Activated T-cell treated with anti-CD3 and anti-CD28 coated beads, Interleukin-2, amount 50 U/mL, for 1 hour (primary cell): ENCODE data around the gene TMEM171.

ENCODE experiments used
- DNase-seq: peaks from one replicate; pipeline ENCODE4 v3.0.0-alpha.2; 2020

Gene TMEM171

GRCh38 chr5:73153513-73153912 is 33.1 kb downstream of the TMEM171 start:
- no peak for DNase-seq

DNA sequence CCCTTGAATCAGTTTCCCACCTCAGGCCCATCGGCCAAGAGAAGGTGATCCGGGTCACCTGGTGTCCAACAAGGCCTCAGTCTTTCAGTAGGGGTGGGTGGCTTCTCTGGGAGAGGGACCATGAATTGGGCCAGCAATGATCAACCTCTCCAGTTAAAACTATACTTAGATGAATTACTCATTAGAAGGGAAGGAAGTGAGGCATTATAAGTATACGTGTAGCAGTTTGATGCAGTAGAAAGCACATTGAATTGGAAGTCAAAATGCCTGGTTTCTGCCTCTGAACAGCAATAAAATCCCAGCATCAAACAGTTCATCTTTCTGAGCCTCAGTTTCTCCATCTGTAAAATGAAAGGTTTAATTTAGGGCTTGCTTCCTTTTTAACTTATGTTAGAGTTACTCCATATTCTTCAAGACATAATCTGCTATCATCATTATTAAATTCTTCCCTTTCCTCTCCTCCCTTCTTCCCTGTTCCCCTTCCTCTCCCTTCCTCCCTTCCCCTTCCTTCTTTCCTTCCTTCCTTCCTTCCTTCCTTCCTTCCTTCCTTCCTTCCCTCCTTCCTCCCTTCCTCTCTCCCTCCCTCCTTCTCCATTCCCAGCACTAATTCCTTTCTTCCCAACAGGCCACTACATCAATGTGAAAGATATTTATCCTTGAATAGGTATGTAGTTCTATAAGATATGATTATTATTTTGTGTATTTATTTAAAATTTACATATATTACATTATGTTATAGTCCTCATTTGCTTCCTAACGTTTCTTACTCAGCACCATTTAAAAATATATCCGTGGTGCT is 34.0 kb downstream of the TMEM171 start:
- DNase-seq, result no peak

- no peak for DNase-seq
These were observed 35.2 kb downstream of the TMEM171 start for GRCh38 chr5:73155271-73156222.

- DNase-seq, result no peak
These were observed 37.3 kb downstream of the TMEM171 start for GRCh38 chr5:73157414-73158303.

DNA sequence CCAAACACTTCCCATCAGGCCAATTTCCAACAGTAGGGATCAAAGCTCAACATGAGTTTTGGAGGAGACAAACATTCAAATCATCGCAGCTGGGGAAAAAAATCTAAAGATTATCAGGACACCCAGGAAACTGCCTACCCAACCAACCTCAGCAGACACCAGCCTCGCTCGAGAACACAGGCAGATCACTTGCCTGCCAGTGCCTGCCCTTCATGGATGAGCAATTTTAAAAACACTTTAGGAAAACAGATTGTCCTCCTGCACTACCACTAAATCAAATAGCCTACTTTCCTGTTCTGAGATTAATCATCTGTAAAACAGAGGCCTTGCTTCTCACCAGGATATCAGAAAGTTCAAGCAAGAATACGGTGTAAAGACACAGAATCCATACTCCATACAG is 37.9 kb downstream of the TMEM171 start:
- no peak for DNase-seq

- DNase-seq, result no peak
These were observed 39.9 kb downstream of the TMEM171 start for GRCh38 chr5:73160239-73160671.

DNA sequence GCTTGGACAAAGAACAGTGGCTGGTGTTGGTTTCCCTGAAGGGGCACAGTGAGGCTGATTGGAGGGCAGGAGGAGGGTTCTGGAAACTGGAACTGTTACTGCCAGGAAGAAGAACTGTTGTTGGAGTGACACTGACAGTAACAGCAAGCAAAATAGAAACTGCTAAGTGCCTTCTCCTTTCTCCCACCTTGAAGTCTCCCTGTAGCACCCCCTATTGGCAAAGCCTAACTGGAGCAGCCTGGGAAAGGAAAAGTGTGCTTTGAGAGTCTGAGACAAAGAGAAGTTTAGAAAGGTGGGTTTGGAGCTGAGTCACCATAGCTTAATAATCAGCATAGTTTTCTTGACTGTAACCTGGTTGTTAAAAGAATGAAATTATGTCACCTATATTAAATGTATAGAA is 50.1 kb downstream of the TMEM171 start:
- no peak for DNase-seq

DNA sequence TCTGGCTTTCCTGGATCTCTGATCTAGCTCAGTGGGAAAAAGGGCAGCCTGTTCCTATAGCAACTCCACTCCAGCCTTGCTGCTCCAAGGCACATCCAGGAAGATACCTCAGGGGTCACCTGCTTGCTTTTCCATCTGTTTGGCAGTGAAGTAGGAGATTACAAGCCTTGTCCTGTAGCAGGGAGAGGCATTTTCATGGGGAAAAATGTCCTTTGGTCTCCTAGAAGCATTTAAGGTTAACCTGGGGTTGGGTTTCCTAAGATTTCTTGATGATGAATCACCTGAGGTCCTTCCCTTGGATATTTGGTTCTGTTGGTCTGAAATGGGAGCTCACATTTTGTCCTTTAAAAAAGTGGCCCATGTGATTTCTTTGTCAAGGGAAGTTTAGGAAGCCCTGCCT is 51.1 kb downstream of the TMEM171 start:
- DNase-seq, result no peak

DNA sequence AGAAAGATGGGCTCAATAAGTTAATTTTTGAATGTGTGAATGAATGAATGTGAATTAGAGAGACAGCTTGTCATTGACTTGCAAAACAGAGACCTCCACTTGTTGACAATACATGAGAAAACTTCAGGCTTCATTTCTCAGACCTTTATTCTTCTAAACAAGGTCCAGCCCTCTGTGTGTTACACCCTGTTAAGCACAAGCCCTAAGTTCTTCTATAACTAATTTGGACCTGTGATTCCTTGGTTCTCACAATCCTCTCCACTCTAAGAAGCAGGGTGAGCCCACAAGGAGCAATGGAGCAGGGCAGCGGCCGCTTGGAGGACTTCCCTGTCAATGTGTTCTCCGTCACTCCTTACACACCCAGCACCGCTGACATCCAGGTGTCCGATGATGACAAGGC is 52.6 kb downstream of the TMEM171 start, which contains the start of gene TMEM174:
TMEM174 (plus strand) TSS at position 243 of the 400 bp plus-strand sequence; CDS start at position 294, 51 bp downstream.
- DNase-seq, result no peak

DNA sequence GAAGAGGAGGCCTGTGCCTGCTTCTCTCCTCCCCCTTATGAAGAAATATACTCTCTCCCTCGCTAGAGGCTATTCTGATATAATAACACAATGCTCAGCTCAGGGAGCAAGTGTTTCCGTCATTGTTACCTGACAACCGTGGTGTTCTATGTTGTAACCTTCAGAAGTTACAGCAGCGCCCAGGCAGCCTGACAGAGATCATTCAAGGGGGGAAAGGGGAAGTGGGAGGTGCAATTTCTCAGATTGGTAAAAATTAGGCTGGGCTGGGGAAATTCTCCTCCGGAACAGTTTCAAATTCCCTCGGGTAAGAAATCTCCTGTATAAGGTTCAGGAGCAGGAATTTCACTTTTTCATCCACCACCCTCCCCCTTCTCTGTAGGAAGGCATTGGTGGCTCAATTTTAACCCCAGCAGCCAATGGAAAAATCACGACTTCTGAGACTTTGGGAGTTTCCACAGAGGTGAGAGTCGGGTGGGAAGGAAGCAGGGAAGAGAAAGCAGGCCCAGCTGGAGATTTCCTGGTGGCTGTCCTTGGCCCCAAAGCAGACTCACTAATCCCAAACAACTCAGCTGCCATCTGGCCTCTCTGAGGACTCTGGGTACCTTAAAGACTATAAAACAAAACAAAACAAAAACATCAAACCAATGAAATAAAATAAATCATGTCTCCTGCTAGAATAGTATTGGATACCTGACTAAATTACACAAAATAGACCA is 53.9 kb downstream of the TMEM171 start:
- no peak for DNase-seq

GRCh38 chr5:73176250-73176649 is 55.9 kb downstream of the TMEM171 start:
- no peak for DNase-seq

DNA sequence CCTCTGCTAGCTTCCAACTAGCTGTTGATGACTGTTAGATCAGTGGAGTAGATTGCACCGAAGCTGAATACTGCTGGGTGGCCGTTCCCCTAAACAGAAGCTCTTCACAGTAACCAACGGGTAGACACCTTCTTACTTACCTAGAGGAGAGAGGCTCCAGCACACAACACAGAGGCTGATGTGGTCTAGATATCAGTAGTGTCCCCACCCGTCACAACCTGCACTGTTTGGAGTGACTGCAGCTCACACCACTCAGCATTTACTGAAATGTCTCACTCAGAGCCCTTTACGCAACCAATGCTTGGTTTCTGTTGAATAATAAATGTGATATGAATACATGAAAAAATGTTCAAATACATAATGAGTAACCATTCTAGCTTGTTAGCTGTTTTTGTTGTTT is 57.9 kb downstream of the TMEM171 start:
- DNase-seq, result no peak

DNA sequence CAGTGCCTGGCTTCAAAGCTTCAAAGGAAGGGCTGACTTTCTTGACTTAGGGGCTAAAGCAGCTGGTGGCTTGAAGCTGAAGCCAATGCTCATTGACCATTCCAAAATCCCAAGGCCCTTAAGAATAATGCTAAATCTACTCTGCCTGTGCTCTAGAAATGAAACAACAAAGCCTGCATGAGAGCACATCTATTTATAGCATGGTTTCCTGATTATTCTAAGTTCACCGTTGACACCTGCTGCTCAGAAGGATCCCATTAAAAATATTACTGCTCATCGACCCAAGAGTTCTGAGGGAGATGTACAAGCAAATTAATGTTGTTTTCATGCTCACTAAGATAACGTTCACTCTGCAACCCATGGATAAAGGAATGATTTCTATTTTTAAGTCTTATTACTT is 59.4 kb downstream of the TMEM171 start:
- no peak for DNase-seq

DNA sequence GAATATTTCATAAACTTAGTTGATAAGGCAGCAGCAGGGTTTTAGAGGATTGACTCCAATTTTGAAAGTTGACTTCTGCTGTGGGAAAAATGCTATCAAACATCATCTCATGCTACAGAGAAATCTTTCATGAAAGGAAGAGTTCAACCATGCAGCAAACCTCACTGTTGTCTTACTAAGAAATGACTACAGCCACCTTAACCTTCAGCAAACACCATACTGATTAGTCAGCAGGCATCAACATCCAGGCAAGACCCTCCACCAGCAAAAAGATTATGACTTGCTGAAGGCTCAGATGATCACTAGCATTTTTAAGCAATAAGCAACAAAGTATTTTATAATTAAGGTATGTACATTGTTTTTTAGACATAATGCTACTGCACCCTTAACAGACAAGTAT is 60.2 kb downstream of the TMEM171 start:
- DNase-seq, result no peak
